Activated naive CD4-positive, alpha-beta T cell treated with anti-CD3 and anti-CD28 coated beads for 36 hours (primary cell): ENCODE measurements around the gene RFPL2. TPM values are rescaled to one million over a fixed set of nuclear protein-coding genes. Genes with fewer than 3 reads are reported as not detected.
"Not testable (repeated sequence)": the region's sequence is repeated elsewhere in the genome, so short reads cannot be mapped to it uniquely, and the experiment has no call there.

Experiments used
- CTCF ChIA-PET: fragments of 350-600 bp; sonication (Branson Sonifier 250); formaldehyde crosslinking; loops from one replicate; lab custom pipeline; 2021; ENCODE audit warnings: antibody characterized with exemption; lab: Charles Lee
- DNase-seq: peaks from one replicate; pipeline ENCODE4 v3.0.0-alpha.2; 2020
- H3K27ac Mint-ChIP-seq: one replicate; pipeline ENCODE4 v1.8.0; 2021; ENCODE audit warnings: mild to moderate bottlenecking, mixed read lengths
- H3K27me3 Mint-ChIP-seq: one replicate; pipeline ENCODE4 v1.8.0; 2021; ENCODE audit warnings: low read depth, mixed read lengths
- H3K36me3 Mint-ChIP-seq: one replicate; pipeline ENCODE4 v1.8.0; 2021; ENCODE audit warnings: low read depth, mixed read lengths
- H3K4me1 Mint-ChIP-seq: one replicate; pipeline ENCODE4 v1.8.0; 2021; ENCODE audit warnings: low read depth, mixed read lengths
- H3K4me3 Mint-ChIP-seq: one replicate; pipeline ENCODE4 v1.8.0; 2021; ENCODE audit warnings: mild to moderate bottlenecking, moderate library complexity, mixed read lengths
- H3K9me3 Mint-ChIP-seq: one replicate; pipeline ENCODE4 v1.8.0; 2021; ENCODE audit warnings: mixed read lengths
- intact Hi-C: fragments of 100-400 bp; cut with micrococcal nuclease; formaldehyde crosslinking; loops from one replicate; pipeline ENCODE4 v1.15.1; 2023
- total RNA-seq, 2 experiments: library from RNA; stranded (reverse); gene quantifications; one replicate each; pipeline ENCODE4 v1.2.3, GENCODE V29; 2021

Gene RFPL2
- total RNA-seq, 2 experiments from 2014 or later, result not detected

DNA sequence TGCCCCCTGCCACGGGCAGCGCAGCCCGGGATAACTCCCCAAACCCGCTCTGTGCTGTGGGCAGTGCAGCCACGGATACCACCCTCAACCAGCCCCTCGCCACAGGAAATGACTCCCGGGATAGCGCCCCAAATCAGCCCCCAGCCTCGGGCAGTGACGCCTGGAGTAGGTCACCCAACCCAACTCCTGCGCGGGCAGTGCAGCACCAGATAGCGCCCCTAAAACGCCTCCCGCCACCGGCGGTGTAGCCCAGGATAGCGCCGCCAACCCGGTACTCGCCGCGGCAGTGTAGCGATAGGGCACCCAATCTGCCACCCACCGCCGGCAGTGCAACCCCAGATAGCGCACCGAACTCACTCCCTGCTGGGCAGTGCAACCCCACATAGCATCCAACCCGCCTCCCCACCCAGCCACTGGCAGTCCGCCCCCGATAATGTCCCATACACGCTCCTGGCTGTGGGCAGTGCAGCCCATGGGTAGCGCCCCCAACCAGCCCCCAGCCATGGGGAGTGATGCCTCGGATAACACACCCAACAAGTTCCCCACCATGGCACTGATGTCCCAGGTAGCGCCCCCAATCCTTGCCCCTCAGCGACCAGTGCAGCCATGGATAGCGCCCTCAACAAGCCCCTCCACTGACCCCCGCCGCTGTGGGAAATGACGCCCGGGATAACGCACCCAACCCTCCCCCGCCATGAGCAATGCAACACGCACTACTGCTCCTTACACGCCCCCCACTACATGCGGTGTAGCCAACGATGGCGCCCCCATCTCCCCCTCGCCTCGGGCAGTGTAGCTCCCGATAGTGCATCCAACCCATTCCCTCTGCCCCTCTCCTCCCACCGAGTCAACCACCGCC, 1.5 kb downstream of the RFPL2 start:
- Mint-ChIP-seq H3K9me3 (no peaks in the 10 kb centered on the region), H3K27me3 (peaks cover 17% of the 10 kb centered on the region), H3K36me3 (no peaks in the 10 kb centered on the region), H3K4me1 (peaks cover 34% of the 10 kb centered on the region), H3K27ac (no peak overlapping the region), H3K4me3 (peak overlapping the region; percentile 66)
- intact Hi-C loops, result no loop called here
- DNase-seq, result no peak
- CTCF ChIA-PET, result no interaction called here

DNA sequence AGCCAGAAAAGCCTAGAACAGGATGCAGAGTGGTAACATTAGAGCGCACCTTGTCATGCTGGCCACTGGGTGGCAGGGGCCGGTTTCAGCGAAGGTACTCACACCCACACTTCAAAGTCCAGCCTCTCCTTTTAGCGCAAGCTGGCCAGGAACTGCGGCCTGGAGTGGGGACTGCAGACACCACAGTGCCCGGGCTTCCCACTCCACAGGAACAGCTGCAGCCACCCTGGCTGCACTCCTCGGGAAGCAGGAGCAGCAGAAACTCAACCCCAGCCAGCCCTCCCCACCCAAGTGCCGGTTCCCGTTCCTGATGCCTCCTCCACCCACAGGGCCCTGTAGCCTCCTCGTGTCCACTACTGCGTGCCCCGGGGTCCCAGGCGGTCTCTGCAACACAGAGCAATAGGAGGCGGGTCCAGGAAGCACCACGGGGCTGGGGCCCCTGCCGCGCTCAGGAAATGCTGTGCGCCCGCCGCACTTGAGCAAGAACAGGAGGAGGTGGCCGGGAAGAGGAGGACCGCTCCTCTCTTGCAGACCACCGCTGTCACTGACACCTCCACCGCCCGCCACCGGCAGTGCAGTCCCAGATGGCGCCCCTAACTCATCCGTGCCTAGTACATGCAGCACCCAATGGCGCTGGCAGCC, 2.2 kb downstream of the RFPL2 start:
- Mint-ChIP-seq H3K27ac (no peak overlapping the region), H3K9me3 (no peaks in the 10 kb centered on the region), H3K4me1 (peaks cover 34% of the 10 kb centered on the region), H3K4me3 (peak overlapping the region; percentile 66), H3K27me3 (peaks cover 17% of the 10 kb centered on the region), H3K36me3 (no peaks in the 10 kb centered on the region)
- intact Hi-C loops, result loop anchor here (1.0 kb wide), 2 partner anchors 64 to 271 kb away; no protein-coding TSS in a partner anchor
- peak; percentile 53 for DNase-seq
- CTCF ChIA-PET, result interaction anchor here (0.6 to 3.5 kb wide), 7 partner anchors 15 to 271 kb away, joined by 3 to 11 read pairs (median 4); no protein-coding TSS in a partner anchor

DNA sequence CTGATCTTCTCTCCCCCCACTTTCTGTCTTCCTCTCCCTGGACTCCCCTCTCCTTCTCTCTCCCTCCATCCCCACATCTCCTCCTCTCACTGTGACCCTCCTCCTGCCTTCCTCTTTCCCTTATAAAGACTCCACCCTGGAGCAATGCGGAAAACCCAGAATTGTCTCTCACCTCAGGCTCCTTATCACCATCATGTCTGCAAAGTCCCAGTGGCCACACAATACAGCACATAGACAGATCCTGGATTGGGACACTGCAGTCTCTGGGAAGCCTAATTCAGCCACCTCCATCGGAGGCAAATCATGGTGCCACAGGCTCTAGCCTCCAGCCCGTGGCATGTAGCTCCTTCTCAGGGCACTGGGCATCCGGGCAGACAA, 2.7 kb downstream of the RFPL2 start:
- Mint-ChIP-seq H3K4me1 (peaks cover 34% of the 10 kb centered on the region), H3K4me3 (no peak overlapping the region), H3K27ac (no peak overlapping the region), H3K36me3 (no peaks in the 10 kb centered on the region), H3K27me3 (peaks cover 17% of the 10 kb centered on the region), H3K9me3 (no peaks in the 10 kb centered on the region)
- DNase-seq, result no peak
- CTCF ChIA-PET, result interaction anchor here (0.6 to 3.5 kb wide), 7 partner anchors 15 to 271 kb away, joined by 3 to 11 read pairs (median 4); no protein-coding TSS in a partner anchor
- intact Hi-C loops, result loop anchor here (1.0 kb wide), 2 partner anchors 64 to 271 kb away; no protein-coding TSS in a partner anchor

DNA sequence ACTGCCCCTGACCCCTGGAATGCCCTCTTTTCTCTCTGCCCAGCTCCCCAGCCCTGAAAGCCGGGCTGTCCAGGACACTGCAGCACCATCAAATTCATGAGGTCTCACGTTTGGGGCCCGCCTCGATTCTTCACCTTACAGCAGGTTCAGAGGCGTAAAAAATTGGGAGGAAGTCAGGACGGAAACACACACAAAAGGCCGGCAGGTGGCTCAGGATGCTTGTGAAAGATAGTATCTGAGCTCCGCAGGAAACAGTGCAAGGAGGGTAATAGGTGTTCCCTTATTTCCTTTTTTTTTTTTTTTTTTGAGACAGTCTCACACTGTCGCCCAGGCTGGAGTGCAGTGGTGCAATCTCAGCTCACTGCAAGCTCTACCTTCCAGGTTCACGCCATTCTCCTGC, 4.1 kb downstream of the RFPL2 start:
- CTCF ChIA-PET, result interaction anchor here (0.6 to 3.5 kb wide), 4 partner anchors 65 to 702 kb away, joined by 3 to 11 read pairs (median 4); no protein-coding TSS in a partner anchor
- intact Hi-C loops, result no loop called here

DNA sequence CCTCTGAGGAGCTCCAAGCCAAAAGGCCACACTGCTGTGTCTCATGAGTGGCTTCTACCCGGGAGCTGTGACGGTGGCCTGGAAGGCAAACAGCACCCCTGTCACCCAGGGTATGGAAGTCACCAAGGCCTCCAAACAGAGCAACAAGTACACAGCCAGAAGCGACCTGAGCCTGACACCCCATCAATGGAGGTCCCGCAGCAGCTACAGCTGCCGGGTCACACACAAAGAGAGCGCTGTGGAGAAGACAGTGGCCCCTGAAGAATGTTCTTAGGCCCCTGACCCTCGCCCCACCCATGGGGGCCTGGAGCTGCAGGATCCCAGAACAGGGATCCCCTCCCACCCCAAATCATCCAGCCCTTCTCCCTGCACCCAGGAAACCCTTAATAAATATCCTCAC, 4.9 kb downstream of the RFPL2 start:
- no peak overlapping the region for H3K4me3 Mint-ChIP-seq
- H3K9me3 Mint-ChIP-seq, result no peaks in the 10 kb centered on the region
- H3K27ac Mint-ChIP-seq, result no peak overlapping the region
- DNase-seq, result no peak
- H3K36me3 Mint-ChIP-seq, result no peaks in the 10 kb centered on the region
- CTCF ChIA-PET, result interaction anchor here (1.3 to 3.5 kb wide), 2 partner anchors 95 to 273 kb away, joined by 4 to 11 read pairs; no protein-coding TSS in a partner anchor
- peaks cover 32% of the 10 kb centered on the region for H3K4me1 Mint-ChIP-seq
- intact Hi-C loops, result no loop called here
- H3K27me3 Mint-ChIP-seq, result peaks cover 14% of the 10 kb centered on the region

More for the DNA sequence above, 4.1 kb downstream of the RFPL2 start:
- Mint-ChIP-seq H3K27me3 (peaks cover 17% of the 10 kb centered on the region), H3K27ac (no peak overlapping the region), H3K4me3 (no peak overlapping the region), H3K4me1 (peaks cover 32% of the 10 kb centered on the region), H3K9me3 (no peaks in the 10 kb centered on the region), H3K36me3 (no peaks in the 10 kb centered on the region)
- peak; percentile 52 for DNase-seq

DNA sequence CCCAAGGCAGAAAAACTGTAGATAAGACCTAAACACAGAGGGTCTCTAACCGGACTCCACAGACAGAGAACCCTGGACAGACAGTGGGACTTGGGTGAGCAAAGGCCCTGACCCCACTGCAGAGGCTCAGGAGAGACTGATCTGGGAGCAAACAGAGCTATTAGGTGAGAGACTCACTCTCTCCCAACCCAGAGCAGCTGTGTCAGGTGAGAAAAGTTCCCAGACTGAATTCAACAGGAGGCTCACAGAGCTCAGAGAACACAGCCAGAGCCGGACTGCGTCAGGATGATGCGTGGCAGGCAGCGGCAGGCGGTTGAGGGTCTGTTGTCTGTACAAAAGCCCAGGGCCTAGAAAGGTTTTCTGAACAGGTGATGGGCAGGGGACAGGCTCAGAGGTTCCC, 5.5 kb downstream of the RFPL2 start:
- CTCF ChIA-PET, result interaction anchor here (1.3 to 3.5 kb wide), 2 partner anchors 95 to 274 kb away, joined by 4 to 11 read pairs; no protein-coding TSS in a partner anchor
- H3K27me3 Mint-ChIP-seq, result peaks cover 11% of the 10 kb centered on the region

DNA sequence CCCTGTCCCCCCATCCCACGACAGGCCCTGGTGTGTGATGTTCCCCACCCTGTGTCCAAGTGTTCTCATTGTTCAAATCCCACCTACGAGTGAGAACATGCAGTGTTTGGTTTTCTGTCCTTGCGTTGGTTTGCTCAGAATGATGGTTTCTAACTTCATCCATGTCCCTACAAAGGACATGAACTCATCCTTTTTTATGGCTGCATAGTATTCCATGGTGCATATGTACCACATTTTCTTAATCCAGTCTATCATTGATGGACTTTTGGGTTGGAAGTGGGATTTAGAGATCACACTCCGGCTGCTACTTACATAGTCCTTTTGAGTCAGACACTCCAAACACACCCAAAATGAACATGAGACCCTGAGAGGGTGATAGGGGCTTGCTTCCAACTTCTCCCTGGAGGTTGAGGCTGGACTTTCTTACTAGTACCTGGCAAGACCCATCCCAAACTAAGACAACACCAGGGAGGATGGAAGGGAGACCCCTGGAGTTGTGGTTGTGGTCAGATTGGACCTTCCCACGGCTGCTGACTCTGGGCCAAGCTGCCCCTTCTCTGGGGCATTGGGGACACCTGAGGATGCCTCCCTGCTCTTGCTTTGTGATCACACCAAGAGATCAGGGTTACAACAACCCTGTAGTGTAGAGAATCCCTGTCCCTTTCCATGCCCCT, 7.2 kb downstream of the RFPL2 start:
- H3K9me3 Mint-ChIP-seq, H3K27ac Mint-ChIP-seq, intact Hi-C loops, H3K4me3 Mint-ChIP-seq, CTCF ChIA-PET, H3K27me3 Mint-ChIP-seq, H3K36me3 Mint-ChIP-seq, DNase-seq: not testable (repeated sequence)
- peaks cover 16% of the 10 kb centered on the region for H3K4me1 Mint-ChIP-seq

More for the DNA sequence above, 5.5 kb downstream of the RFPL2 start:
- Mint-ChIP-seq H3K9me3 (no peaks in the 10 kb centered on the region), H3K4me1 (peaks cover 30% of the 10 kb centered on the region), H3K27ac (no peak overlapping the region), H3K36me3 (no peaks in the 10 kb centered on the region), H3K4me3 (no peak overlapping the region)
- DNase-seq, result no peak
- intact Hi-C loops, result no loop called here

DNA sequence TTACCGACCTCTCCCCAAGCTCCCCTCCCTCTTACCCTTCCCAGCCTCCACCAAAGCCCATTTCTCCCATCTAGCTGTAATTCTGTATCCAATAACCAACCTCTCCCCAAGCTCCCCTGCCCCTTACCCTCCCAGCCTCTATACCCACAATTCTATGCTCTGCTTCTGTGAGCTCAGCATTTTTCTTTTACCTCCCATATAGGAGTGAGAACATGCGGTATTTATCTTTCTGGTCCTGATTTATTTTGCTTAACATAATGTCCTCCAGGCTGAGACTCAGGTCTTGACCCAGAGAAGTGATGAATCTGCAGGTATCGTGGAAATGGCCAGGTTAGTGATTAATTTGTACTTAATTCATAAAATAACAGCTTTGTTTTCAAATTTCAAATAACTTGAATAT, 9.0 kb downstream of the RFPL2 start:
- H3K4me3 Mint-ChIP-seq, CTCF ChIA-PET, H3K36me3 Mint-ChIP-seq, H3K9me3 Mint-ChIP-seq, intact Hi-C loops, DNase-seq, H3K27ac Mint-ChIP-seq, H3K4me1 Mint-ChIP-seq, H3K27me3 Mint-ChIP-seq: not testable (repeated sequence)

DNA sequence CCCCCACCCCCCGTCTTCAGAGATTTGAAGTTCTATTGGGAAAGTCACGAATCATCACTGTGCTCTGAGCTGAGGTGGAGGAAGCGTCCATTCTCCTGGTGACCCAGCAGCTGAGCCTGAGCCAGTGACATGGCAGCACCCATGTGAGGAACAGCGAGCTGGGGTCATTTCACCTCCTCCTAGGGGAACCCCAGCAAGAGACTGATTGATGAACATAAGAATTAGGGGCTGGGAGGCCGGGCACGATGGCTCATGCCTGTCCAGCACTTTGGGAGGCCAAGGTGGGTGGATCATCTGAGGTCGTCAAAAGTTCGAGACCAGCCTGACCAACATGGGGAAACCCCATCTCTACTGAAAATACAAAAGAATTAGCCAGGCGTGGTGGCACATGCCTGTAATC, 11.5 kb downstream of the RFPL2 start:
- H3K4me3 Mint-ChIP-seq, CTCF ChIA-PET, H3K27ac Mint-ChIP-seq, H3K27me3 Mint-ChIP-seq, intact Hi-C loops, H3K36me3 Mint-ChIP-seq, H3K4me1 Mint-ChIP-seq, DNase-seq, H3K9me3 Mint-ChIP-seq: not testable (repeated sequence)

DNA sequence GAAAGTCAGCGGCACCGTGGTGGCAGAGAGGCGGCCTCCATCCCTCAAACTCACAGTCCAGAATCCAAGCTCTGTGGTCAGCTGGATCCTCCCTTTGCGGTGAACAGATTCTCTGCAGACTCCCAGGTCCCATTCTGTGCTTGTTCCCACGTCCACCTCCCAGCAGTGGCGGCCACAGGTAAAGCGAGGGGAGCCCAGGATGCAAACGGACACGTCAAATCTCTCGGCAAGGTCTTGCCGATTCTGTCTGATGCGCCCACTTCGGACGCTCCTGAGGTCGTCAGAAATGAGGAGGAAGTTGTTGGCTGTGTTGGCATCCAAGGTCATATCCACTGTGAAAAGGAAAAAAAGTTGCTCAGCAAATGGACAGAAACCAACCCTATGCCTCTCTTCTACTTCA, 13.9 kb downstream of the RFPL2 start:
- H3K4me3 Mint-ChIP-seq, H3K36me3 Mint-ChIP-seq: not testable (repeated sequence)

DNA sequence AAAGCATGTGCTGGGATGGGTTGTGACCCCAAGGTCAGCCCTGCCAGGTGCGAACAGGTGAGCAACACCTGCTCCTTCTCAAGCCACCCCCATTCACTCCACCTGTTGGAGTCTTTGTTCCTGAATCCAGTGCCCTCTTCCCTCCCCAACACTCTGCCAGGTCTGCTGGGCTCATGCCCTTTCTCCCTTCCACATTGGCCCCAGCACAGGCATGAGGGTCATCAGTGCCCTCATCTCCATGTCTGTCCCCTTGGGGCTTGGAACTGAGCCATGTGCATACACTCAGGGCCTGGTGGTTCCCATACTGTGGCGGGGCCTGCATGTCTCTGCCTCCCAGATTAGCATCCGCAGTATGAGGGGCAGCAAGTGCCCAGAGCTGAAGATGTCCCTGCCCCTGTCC, 19.1 kb downstream of the RFPL2 start:
- CTCF ChIA-PET, result no interaction called here
- no peaks in the 10 kb centered on the region for H3K36me3 Mint-ChIP-seq
- no peaks in the 10 kb centered on the region for H3K4me1 Mint-ChIP-seq
- H3K27ac Mint-ChIP-seq, result no peak overlapping the region
- no peaks in the 10 kb centered on the region for H3K9me3 Mint-ChIP-seq
- intact Hi-C loops, result no loop called here
- no peak overlapping the region for H3K4me3 Mint-ChIP-seq
- DNase-seq, result no peak
- H3K27me3 Mint-ChIP-seq, result peaks cover 3% of the 10 kb centered on the region

More for the DNA sequence above, 13.9 kb downstream of the RFPL2 start:
- H3K9me3 Mint-ChIP-seq, H3K4me1 Mint-ChIP-seq, CTCF ChIA-PET, H3K27me3 Mint-ChIP-seq, H3K27ac Mint-ChIP-seq, DNase-seq, intact Hi-C loops: not testable (repeated sequence)

DNA sequence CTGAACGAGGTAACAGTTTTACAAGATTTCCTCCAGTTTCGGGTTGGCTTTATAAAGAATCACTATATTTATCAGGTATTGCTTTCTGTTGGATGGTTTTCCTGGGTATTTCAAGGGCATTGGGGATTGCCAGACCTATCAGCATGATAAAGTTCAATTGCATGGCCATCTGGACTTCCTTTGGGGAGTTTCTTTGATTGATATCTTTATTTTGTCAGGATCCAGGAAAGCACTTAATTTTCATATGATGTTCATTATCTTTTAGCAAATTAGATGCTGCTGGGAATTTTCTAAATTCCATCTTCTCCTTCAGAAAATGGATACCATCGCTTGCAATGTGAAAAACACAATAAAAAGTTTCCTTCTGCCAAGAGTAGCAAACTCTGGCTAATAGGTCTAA, 21.2 kb downstream of the RFPL2 start:
- Mint-ChIP-seq H3K9me3 (no peaks in the 10 kb centered on the region), H3K4me1 (no peaks in the 10 kb centered on the region), H3K4me3 (no peak overlapping the region), H3K27ac (no peak overlapping the region), H3K36me3 (no peaks in the 10 kb centered on the region), H3K27me3 (peaks cover 4% of the 10 kb centered on the region)
- DNase-seq, result no peak
- intact Hi-C loops, result no loop called here
- CTCF ChIA-PET, result interaction anchor here (0.6 kb wide), 1 partner anchor 87 kb away, joined by 3 read pairs; no protein-coding TSS in a partner anchor
